Measurements from ENCODE around the gene DPEP3.
"Not testable (repeated sequence)": the region's sequence is repeated elsewhere in the genome, so short reads cannot be mapped to it uniquely, and the experiment has no call there.

The DPEP3 gene

DNA sequence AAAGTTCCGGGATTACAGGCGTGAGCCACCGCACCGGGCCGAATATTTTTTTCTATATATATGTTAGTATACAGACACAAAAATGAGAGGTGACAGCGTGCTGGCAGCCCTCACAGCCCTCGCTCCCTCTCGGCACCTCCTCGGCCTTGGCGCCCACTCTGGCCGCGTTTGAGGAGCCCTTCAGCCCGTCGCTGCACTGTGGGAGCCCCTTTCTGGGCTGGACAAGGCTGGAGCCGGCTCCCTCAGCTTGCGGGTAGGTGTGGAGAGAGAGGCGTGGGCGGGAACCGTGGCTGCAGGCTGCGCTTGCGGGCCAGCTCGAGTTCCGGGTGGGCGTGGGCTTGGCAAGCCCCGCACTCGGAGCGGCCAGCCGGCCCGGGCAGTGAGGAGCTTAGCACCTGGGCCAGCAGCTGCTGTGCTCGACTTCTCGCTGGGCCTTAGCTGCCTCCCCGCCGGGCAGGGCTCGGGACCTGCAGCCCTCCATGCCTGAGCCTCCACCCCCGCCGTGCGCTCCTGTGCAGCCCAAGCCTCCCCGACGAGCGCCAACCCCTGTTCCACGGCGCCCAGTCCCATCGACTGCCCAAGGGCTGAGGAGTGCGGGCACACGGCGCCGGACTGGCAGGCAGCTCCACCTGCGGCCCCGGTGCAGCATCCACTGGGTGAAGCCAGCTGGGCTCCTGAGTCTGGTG lies 1.9 kb upstream of the DPEP3 start:
- no peak overlapping the region for H3K27ac ChIP-seq
- TF ChIP-seq, protein P1, sequence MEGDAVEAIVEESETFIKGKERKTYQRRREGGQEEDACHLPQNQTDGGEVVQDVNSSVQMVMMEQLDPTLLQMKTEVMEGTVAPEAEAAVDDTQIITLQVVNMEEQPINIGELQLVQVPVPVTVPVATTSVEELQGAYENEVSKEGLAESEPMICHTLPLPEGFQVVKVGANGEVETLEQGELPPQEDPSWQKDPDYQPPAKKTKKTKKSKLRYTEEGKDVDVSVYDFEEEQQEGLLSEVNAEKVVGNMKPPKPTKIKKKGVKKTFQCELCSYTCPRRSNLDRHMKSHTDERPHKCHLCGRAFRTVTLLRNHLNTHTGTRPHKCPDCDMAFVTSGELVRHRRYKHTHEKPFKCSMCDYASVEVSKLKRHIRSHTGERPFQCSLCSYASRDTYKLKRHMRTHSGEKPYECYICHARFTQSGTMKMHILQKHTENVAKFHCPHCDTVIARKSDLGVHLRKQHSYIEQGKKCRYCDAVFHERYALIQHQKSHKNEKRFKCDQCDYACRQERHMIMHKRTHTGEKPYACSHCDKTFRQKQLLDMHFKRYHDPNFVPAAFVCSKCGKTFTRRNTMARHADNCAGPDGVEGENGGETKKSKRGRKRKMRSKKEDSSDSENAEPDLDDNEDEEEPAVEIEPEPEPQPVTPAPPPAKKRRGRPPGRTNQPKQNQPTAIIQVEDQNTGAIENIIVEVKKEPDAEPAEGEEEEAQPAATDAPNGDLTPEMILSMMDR (IDR thresholded peaks at IDR 0.05) = no peak
- H3K4me3 ChIP-seq = no peak overlapping the region
- DNase-seq (ENCODE audit: low spot score) = no peak

DNA sequence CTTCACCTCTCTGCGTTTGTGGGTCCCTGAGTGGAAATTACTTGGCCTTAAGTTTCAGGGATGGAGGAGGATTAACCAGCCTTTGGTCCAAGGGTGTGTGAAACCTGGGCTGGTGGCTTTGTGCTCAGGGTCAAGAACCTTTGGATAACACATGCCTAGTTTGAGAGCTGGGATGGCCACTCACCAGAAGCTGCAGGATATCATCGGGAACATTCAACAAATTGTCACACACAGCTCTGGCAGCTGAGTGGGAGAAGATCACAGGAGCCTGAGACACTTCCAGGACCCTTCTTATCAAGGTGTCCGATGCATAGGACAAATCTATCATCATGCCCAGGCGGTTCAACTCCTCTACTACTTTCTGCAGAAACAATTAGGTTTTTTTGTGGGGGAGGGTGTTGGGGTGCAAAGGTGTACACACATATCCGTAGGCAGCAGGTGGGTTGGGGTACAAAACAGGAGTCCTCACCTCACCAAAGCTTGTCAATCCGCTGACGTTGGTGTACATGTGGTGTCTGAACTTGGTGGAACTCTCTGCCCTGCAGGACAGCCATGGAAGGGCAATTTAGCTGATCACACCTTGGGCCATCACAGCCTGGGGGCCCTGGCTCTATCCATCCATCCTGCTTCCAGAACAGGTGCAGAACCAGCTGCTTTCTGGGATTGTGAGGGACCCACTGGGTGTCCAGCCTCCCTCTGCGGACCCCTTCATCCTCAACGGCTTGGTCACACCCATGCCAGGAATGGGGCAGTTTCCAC lies 2.7 kb downstream of the DPEP3 start:
- no peak for DNase-seq (ENCODE audit: low spot score)
- Histone ChIP-seq H3K4me3 (no peak overlapping the region), H3K27ac (no peak overlapping the region)
- TF ChIP-seq, protein P1 (IDR thresholded peaks at IDR 0.05) = no peak

DNA sequence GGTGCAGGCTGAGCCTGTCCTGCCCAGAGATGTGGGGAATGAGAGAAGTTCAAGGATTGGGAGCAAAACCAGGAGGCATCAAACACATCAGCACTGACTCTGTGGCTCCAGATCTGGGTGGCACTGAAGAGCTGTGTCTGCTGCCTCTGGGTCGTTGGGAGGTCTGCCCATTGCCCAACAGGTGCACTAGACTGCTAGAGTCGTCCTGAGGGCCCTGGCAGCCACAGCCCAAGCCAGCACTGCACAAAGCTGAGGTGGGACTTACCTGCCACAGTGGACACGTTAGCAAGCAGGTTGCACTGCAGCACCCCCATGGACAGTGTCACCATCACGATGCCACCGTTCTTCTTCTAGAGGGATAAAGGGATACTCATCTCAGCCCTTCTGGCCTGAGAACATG lies 3.3 kb downstream of the DPEP3 start:
- no peak for DNase-seq (ENCODE audit: low spot score)
- no peak overlapping the region for H3K27ac ChIP-seq
- TF ChIP-seq, protein P1 (IDR thresholded peaks at IDR 0.05) = no peak
- no peak overlapping the region for H3K4me3 ChIP-seq

DNA sequence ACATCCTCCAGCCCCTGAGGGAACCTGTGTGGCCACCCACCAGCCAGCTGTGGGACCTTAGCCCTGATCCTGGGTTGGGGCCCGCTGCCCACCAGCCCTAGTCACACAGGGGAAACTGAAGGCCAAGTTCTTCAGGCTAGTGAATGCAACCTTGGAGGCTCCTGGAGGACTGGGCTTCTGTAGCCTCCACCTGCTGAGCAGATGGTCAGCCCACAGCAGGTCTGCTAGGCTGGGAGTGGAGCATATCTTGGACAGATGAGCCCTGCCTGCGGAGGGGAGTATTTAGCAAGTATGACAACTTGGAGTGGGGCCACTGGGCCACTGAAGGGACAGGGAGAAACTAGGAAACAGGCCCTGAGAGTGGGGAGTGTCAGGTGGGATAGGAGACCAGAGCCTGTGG lies 4.1 kb downstream of the DPEP3 start:
- TF ChIP-seq, protein P1 (IDR thresholded peaks at IDR 0.05) = no peak
- no peak overlapping the region for H3K27ac ChIP-seq
- no peak overlapping the region for H3K4me3 ChIP-seq
- no peak for DNase-seq (ENCODE audit: low spot score)

DNA sequence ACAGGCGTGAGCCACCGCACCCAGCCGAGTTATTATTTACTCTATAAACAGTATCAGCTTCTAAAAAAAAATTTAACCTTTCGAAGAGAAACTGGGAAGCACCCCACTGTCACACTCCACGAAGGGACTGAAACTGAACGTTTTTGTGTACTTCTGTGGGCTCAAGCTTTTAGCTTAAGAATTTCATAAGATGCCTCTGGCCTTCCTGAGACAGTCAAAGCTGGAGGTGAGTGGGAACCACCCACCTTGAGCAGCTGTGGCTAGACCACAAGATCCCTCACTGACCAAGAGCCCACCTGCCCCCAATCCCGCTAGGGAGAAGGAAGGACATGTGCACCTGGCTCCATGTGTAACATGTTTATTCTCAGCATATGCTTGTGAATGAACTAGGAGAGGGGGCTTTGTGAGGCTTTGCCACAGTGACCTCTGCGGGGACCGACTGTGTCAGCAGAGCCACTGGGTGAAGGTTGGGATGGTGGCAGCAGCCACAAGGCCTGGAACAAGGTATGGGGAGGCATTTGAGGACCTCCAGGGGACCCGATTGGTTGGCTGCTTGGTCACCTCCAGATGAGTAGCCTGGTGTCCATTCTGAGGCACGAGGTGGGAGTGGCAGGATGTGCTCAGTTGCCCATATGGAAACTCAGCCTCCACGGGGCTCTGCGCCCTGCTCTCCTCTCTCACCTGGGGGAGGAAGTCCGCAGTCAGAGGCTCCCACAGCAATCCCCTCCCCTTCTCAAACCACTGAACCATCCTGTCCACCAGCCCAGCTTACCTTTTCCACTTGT lies 4.8 kb downstream of the DPEP3 start:
- TF ChIP-seq, protein P1 (IDR thresholded peaks at IDR 0.05) = no peak
- no peak overlapping the region for H3K27ac ChIP-seq
- H3K4me3 ChIP-seq = no peak overlapping the region
- DNase-seq (ENCODE audit: low spot score) = no peak

DNA sequence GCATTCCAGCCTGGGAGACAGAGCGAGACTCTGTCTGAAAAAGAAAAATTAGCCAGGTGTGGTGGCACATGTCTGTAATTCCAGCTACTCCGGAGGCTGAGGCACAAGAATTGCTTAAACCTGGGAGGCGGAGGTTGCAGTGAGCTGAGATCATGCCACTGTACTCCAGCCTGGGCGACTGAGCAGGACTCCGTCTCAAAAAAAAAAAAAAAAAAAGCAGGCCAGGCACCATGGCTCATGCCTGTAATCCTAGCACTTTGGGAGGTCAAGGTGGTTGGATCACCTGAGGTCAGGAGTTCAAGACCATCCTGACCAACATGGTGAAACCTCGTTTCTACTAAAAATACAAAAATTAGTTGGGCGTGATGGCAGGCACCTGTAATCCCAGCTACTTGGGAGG lies 8.0 kb downstream of the DPEP3 start:
- not testable (repeated sequence) for H3K27ac ChIP-seq; H3K4me3 ChIP-seq; DNase-seq (ENCODE audit: low spot score)

DNA sequence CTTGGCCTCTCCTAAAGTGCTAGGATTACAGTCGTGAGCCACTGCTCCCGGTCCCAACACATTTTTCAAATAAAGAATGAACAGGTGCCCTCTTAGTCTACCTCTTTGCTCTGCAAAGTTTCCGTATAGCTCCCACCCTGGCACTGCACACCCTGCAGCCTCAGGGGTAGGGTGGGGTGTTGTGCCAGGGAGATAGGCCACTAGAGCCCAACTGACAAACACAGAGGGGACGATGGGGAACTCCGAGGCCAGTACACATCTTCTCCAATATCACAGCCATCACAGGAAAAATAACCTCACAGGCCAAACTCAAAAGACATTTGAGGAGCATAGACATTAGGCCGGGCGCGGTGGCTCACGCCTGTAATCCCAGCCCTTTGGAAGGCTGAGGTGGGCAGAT lies 9.2 kb downstream of the DPEP3 start:
- TF ChIP-seq, protein P1 (IDR thresholded peaks at IDR 0.05) = no peak
- H3K4me3 ChIP-seq = no peak overlapping the region
- no peak overlapping the region for H3K27ac ChIP-seq
- DNase-seq (ENCODE audit: low spot score) = no peak
